Right cardiac atrium (tissue), 5 donors: Measurements from ENCODE around the gene TAS1R2. TPM values are rescaled to one million over a fixed set of nuclear protein-coding genes. Genes with fewer than 3 reads are reported as not detected.
"Not testable (repeated sequence)": the region's sequence is repeated elsewhere in the genome, so short reads cannot be mapped to it uniquely, and the experiment has no call there.

Experiments
- ATAC-seq, 2 donors: fragments of 200-7000 bp; cut with Tn5 transposase; one replicate each; pipeline versions ENCODE4 v1.8.0 to v1.9.1; 2020; ENCODE audit warnings: moderate library complexity in 2 of 2, mild to moderate bottlenecking in 1 of 2
- DNase-seq, 3 donors: peaks; one replicate each; pipeline ENCODE4 v3.0.0-alpha.2; 2020
- H3K27ac ChIP-seq: one replicate; pipeline ENCODE4 v1.5.1; 2013; ENCODE audit warnings: mild to moderate bottlenecking, low read length, control low read depth, moderate library complexity
- H3K27me3 ChIP-seq: one replicate; pipeline ENCODE4 v1.6.1; 2013; ENCODE audit not compliant: control insufficient read depth, insufficient read depth
- H3K4me1 ChIP-seq: one replicate; pipeline ENCODE4 v1.6.1; 2013; ENCODE audit warnings: low read length; ENCODE audit not compliant: control insufficient read depth, insufficient read depth
- H3K4me3 ChIP-seq: one replicate; pipeline ENCODE4 v1.5.1; 2013; ENCODE audit warnings: low read length, control low read depth
- H3K9me3 ChIP-seq: one replicate; pipeline ENCODE4 v1.6.1; 2013; ENCODE audit warnings: low read length; ENCODE audit not compliant: control insufficient read depth
- WGBS: extraction: QIAGEN DNeasy Blood & Tissue Kit; methylation state at CpG from one replicate; pipeline ENCODE4 v1.1.7; 2013; 5-methylcytosine and 5-hydroxymethylcytosine counted together
- intact Hi-C, 4 donors: fragments of 100-400 bp; cut with DNase I; formaldehyde crosslinking; loops; one replicate each; pipeline versions ENCODE4 v1.11.0 to v1.14.0; 2022 to 2023
- polyA plus RNA-seq: library from polyadenylated mRNA; stranded (reverse); fragments of 200-250 nt; gene quantifications from one replicate; pipeline ENCODE4 v1.2.3, GENCODE V29; 2013
- total RNA-seq, 4 donors: library from RNA; stranded (reverse); fragmentation: NEBNext Ultra II Directional; extraction: Animal tissue kit (Norgen Biotek cat#: 25700); gene quantifications; one replicate each; pipeline ENCODE4 v1.2.1, GENCODE V29; 2021
- donor health status: healthy with polysubstance abuse.
- donor health status: DM: no; HTN: yes; CAD: no.
- donor health status: DM: no; HTN: no; CAD: no.
- donor health status: DM: no; HTN: yes; CAD: no; lungs with severe emphysema.
- donor health status: DM: yes; HTN: yes; CAD: no.

The TAS1R2 gene
- total and polyA plus RNA-seq, 5 donors = not detected

DNA sequence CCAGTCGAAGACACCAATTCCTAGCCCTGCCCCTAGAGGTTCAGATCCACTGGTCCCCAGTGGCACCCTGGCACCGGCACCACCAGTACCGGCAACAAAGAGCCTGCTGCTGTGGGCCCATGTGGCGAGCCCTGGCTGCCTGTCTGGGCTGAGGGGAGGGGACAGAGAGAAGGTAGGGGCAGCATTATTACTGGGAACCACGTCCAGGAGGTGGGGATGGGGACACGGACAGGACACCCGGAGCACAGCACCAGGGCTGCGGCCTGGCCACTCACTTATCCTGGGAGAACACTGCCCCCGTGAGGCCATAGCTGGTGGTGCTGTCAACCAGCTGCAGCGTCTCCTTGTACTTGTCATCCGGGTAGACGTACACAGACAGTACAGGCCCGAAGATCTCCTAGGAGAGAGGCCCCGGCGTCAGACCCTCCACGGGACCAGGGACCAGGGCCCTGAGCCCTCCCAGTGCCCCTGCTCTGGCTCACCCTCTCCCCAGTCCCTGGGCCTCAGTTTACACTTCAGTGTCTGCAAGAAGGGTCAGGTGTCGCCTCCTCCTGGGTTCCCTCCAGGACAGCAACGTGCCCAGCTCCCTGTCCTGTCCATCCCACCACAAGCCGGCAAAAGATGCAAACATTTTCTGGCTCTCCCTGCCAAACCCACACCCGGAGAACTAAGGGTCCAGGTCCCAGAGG is 15.8 kb upstream of the TAS1R2 start:
- intact Hi-C loops = loop anchor here in 1 of 4 donors (10.0 kb wide), 1 partner anchor 280 kb away; no protein-coding TSS in a partner anchor
- H3K4me1 ChIP-seq = no peaks in the 10 kb centered on the region
- WGBS = 41% methylated on average over 20 of the region's 20 CpGs
- peak; percentile 81 to 93 (median 90) for DNase-seq
- no peak overlapping the region for H3K4me3 ChIP-seq
- H3K9me3 ChIP-seq = no peaks in the 10 kb centered on the region
- no peak overlapping the region for H3K27ac ChIP-seq
- ATAC-seq = peak; percentile 53 to 78
- no peaks in the 10 kb centered on the region for H3K27me3 ChIP-seq

DNA sequence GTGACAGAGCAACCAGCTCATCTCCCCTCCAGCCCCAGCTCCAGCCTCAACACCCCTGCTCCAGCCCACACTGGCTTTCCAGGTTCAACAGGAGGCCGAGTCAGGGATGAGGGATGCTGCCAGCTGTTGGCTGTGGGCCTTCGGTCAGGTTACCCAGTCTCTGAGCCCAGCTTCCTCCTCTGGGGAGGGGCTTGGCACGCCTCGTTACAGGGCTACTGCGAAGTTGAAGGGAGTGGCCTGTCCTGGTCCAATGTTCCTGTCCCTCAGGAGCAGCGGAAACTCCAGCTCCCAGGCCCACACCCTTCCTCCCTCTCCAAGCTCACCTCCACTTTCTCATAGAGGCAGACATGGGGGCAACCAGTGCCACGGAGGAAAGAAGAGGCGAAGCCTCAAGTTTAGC is 15.1 kb upstream of the TAS1R2 start:
- Histone ChIP-seq H3K4me1 (no peaks in the 10 kb centered on the region), H3K27me3 (no peaks in the 10 kb centered on the region), H3K9me3 (no peaks in the 10 kb centered on the region), H3K27ac (no peak overlapping the region), H3K4me3 (no peak overlapping the region)
- DNase-seq (peak in 1 of 3 donors; percentile 67), ATAC-seq (peak in 1 of 2 donors; percentile 34)
- WGBS = 76% methylated on average over 8 of the region's 8 CpGs
- intact Hi-C loops = loop anchor here in 3 of 4 donors (5.0 to 10.0 kb wide), 3 partner anchors 272 to 280 kb away; no protein-coding TSS in a partner anchor

GRCh38 chr1:18874036-18874435 is 14.6 kb upstream of the TAS1R2 start:
- DNase-seq (no peak), ATAC-seq (no peak)
- Histone ChIP-seq H3K27ac (no peak overlapping the region), H3K9me3 (no peaks in the 10 kb centered on the region), H3K27me3 (no peaks in the 10 kb centered on the region), H3K4me3 (no peak overlapping the region), H3K4me1 (no peaks in the 10 kb centered on the region)
- intact Hi-C loops = loop anchor here in 3 of 4 donors (5.0 to 10.0 kb wide), 3 partner anchors 272 to 279 kb away; no protein-coding TSS in a partner anchor
- 92% methylated on average over 6 of the region's 6 CpGs for WGBS

DNA sequence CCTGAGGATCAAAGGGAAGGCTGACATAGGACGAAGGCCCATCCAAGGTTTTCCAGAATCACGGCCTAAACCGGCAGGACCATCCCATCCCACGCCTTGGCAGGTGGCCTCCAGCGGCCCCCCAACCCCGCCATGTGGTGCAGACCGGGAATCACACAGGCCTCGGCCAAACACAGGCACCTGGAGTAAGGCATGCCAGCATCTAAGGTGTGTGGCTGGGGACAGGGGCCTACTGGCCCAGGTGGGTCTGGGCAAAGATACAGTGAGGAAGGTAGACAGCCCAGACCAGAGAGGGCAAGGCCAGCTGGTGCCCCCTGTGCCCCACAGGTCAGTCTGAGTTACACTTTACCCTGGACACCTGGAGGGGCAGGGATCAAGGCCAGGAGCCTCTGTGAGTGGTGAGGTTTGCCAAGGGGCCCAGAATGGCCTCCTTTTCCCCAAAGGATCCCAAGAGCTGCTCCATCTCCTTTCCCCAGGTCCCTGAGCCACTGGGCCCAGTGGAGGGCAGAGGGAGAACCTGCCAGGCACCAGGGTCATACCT is 12.7 kb upstream of the TAS1R2 start:
- Histone ChIP-seq H3K4me3 (no peak overlapping the region), H3K9me3 (no peaks in the 10 kb centered on the region), H3K27me3 (no peaks in the 10 kb centered on the region), H3K4me1 (no peaks in the 10 kb centered on the region), H3K27ac (no peak overlapping the region)
- intact Hi-C loops = loop anchor here in 3 of 4 donors (5.0 to 10.0 kb wide), 3 partner anchors 270 to 277 kb away; no protein-coding TSS in a partner anchor
- WGBS = 88% methylated on average over 8 of the region's 8 CpGs
- no peak for DNase-seq
- no peak for ATAC-seq

GRCh38 chr1:18871401-18872070 is 12.1 kb upstream of the TAS1R2 start:
- intact Hi-C loops = loop anchor here in 3 of 4 donors (5.0 to 10.0 kb wide), 3 partner anchors 269 to 277 kb away; no protein-coding TSS in a partner anchor
- DNase-seq = no peak
- 89% methylated on average over 7 of the region's 7 CpGs for WGBS

GRCh38 chr1:18870957-18871356 is 11.5 kb upstream of the TAS1R2 start:
- intact Hi-C loops = loop anchor here in 3 of 4 donors (5.0 to 10.0 kb wide), 3 partner anchors 269 to 276 kb away; no protein-coding TSS in a partner anchor
- Histone ChIP-seq H3K4me1 (no peaks in the 10 kb centered on the region), H3K27me3 (no peaks in the 10 kb centered on the region), H3K9me3 (no peaks in the 10 kb centered on the region), H3K4me3 (no peak overlapping the region), H3K27ac (no peak overlapping the region)
- DNase-seq (no peak), ATAC-seq (no peak)
- WGBS = 91% methylated on average over 10 of the region's 10 CpGs

More at GRCh38 chr1:18871401-18872070, 12.1 kb upstream of the TAS1R2 start:
- H3K4me1 ChIP-seq = no peaks in the 10 kb centered on the region
- no peak for ATAC-seq
- no peaks in the 10 kb centered on the region for H3K27me3 ChIP-seq
- no peak overlapping the region for H3K27ac ChIP-seq
- no peak overlapping the region for H3K4me3 ChIP-seq
- H3K9me3 ChIP-seq = no peaks in the 10 kb centered on the region

DNA sequence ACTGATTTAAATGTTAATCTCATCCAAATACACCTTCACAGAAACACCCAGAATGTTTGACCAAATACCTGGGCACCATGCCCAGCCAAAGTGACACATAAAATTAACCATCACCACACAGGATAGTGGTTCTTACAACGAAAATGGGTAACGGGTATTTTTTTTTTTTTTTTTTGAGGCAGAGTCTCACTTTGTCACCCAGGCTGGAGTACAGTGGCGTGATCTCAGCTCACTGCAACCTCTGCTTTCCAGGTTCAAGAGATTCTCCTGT is 11.1 kb upstream of the TAS1R2 start:
- not testable (repeated sequence) for H3K4me3 ChIP-seq, DNase-seq, H3K27me3 ChIP-seq, H3K4me1 ChIP-seq, H3K27ac ChIP-seq, ATAC-seq, H3K9me3 ChIP-seq
- WGBS = 58% methylated on average over 3 of the region's 3 CpGs
- intact Hi-C loops = loop anchor here in 3 of 4 donors (5.0 to 10.0 kb wide), 3 partner anchors 268 to 276 kb away; no protein-coding TSS in a partner anchor

DNA sequence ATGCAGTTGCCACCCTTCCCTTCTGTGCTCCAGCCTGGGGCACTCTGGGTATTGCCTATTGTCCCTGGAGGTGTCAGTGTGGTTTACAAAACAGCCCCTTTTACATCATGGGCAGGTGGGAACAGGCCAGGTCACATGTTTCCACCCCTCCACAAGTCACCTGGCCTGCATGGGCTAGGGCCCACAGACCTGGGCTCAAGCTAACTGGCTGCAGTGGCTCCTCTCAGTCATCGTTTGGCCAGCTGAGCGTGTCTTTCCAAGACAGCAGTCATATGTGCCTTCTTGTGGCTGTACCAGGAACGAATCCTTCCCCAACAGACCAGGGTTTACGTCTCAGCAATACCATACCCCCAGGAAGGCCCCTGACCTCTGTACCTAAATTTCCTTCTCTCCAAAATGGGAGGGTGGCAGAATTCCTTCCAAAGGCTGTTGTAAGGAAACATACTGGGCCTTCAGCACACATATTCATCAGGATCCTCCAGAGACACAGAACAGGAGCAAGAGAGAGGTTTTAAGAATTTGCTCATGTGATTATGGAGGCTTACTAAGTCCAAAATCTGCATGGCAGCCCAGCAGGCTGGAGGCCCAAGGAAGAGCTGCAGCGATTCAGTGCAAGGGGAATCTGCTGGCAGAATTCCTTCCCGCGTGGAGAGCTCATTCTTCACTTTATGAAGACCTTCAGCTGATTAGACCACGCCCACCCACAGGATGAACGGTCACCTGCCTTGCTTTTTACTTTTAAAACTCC is 10.6 kb upstream of the TAS1R2 start:
- no peaks in the 10 kb centered on the region for H3K4me1 ChIP-seq
- H3K9me3 ChIP-seq = no peaks in the 10 kb centered on the region
- intact Hi-C loops = loop anchor here in 3 of 4 donors (5.0 to 10.0 kb wide), 3 partner anchors 268 to 275 kb away; no protein-coding TSS in a partner anchor
- DNase-seq (no peak), ATAC-seq (no peak)
- WGBS = 68% methylated on average over 9 of the region's 9 CpGs
- H3K27me3 ChIP-seq = no peaks in the 10 kb centered on the region
- H3K27ac ChIP-seq = no peak overlapping the region
- no peak overlapping the region for H3K4me3 ChIP-seq

DNA sequence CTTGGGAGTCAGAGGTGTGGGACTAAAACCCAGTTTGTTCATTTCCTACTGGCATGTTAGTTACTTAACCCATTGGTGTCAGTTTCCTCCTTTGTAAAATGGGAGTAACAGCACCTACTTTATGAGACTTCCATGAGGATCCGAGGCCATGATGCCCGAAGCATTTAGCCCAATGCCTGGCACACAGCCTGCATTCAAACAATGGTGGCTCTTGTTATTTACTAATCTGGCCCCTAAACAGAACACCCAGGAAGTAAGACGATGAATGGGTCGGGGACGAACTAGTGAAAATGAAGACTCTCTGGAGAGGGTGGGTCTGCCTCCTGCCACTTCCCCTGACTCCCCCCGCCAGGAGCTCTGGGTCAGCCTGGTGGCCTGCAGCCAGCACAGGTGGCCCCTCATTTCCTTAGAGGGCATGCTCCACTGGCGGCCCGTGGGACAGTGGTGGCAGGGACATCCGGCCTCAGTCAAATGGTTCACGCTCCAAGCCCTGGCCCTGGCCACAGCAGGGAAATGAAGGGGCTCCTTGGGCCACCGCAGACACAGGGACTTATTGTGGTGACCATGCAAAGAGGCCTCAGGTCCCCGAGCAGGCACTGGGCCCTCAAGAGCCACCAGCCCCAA is 9.5 kb upstream of the TAS1R2 start:
- Histone ChIP-seq H3K9me3 (no peaks in the 10 kb centered on the region), H3K4me1 (no peaks in the 10 kb centered on the region), H3K4me3 (no peak overlapping the region), H3K27me3 (no peaks in the 10 kb centered on the region), H3K27ac (no peak overlapping the region)
- DNase-seq (no peak), ATAC-seq (no peak)
- intact Hi-C loops = no loop called here
- WGBS = 65% methylated on average over 12 of the region's 12 CpGs

- no peaks in the 10 kb centered on the region for H3K27me3 ChIP-seq
- intact Hi-C loops = no loop called here
- DNase-seq = no peak
These were observed 8.9 kb upstream of the TAS1R2 start for GRCh38 chr1:18868354-18868753.

More at GRCh38 chr1:18868354-18868753, 8.9 kb upstream of the TAS1R2 start:
- ATAC-seq = no peak
- WGBS = 69% methylated on average over 5 of the region's 5 CpGs
- H3K27ac ChIP-seq = no peak overlapping the region
- H3K4me1 ChIP-seq = no peaks in the 10 kb centered on the region
- no peaks in the 10 kb centered on the region for H3K9me3 ChIP-seq
- H3K4me3 ChIP-seq = no peak overlapping the region
